ENCODE measurements around the gene KLHL25.

DNA sequence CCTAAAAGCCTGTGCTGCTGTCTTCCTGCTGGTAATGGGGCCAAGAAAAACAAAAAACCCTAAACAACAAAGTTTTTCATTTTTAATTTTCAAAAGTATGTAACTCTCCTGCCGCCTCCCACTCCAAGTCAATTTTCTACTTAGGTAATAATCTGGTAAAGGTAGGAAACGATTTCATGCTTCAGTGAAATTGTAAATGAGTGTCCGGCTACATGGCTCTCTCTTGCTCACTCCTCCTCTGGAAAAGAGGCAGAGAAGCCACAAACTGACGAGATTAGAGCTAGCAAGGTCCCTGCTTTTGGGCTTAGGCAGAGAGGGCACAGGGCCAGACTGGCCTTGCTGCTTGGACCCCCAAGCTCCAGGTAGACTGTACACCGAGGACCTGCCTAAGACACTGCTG, 23.5 kb downstream of the KLHL25 start:
- TF ChIP-seq POLR2AphosphoS5 (IDR thresholded peaks at IDR 0.05; ENCODE audit: borderline replicate concordance, low read depth, low read length) (no peak), EZH2 (IDR thresholded peaks at IDR 0.05) (no peak)
